GM12878 (cell line): ENCODE results near the gene ALPK1. TPM values are rescaled to one million over a fixed set of nuclear protein-coding genes. Genes with fewer than 3 reads are reported as not detected.

Experiments used
- ATAC-seq: fragments of 200-7000 bp; cut with Tn5 transposase; 3 replicates; pipeline ENCODE4 v1.9.1; 2020; ENCODE audit warnings: mild to moderate bottlenecking, moderate library complexity
- BruUV-seq: library from RNA; stranded (reverse); fragments of 400-500 nt; replicated peaks from 2 replicates; lab custom pipeline; 2021; lab: Mats Ljungman, UMichigan
- CTCF ChIA-PET: fragments of 300-600 bp; sonication (Branson Sonifier 250); formaldehyde crosslinking; extraction: SDS; loops from one replicate; lab custom pipeline; 2021; ENCODE audit warnings: inconsistent platforms; lab: Yijun Ruan, JAX
- POLR2A ChIA-PET: fragments of 350-600 bp; formaldehyde crosslinking; extraction: SDS; loops from one replicate; lab custom pipeline; 2021; ENCODE audit warnings: inconsistent platforms; lab: Charles Lee
- RAD21 ChIA-PET: fragments of 300-600 bp; sonication (Branson Sonifier 250); formaldehyde crosslinking; loops from one replicate; lab custom pipeline; 2023; ENCODE audit warnings: antibody characterized with exemption; ENCODE audit not compliant: unreplicated experiment; lab: Charles Lee
- SMC1A ChIA-PET: fragments of 300-600 bp; sonication (Branson Sonifier 250); formaldehyde crosslinking; loops from one replicate; lab custom pipeline; 2023; ENCODE audit not compliant: unreplicated experiment, uncharacterized antibody; lab: Charles Lee
- DNase-seq: peaks from one replicate; pipeline ENCODE4 v3.0.0-alpha.2; 2011; ENCODE audit warnings: low read depth, low spot score
- FAIRE-seq: peaks from 3 replicates; lab custom pipeline; 2011; peaks lifted over from hg19 to GRCh38; lab: Jason Lieb, UNC
- H2AFZ ChIP-seq: 2 replicates; pipeline ENCODE4 v1.6.0; 2011; ENCODE audit warnings: low read depth, low read length, control low read depth; ENCODE audit not compliant: control insufficient read depth
- H3K27ac ChIP-seq: 2 replicates; pipeline ENCODE4 v1.5.1; 2011; ENCODE audit warnings: control low read depth; ENCODE audit not compliant: control insufficient read depth, insufficient read depth
- H3K27me3 ChIP-seq, 2 experiments: replicated peaks in 1 of 2; 2 replicates each; pipeline versions ENCODE4 v1.6.0 to v1.6.1; 2011; ENCODE audit warnings: low read length in 1 of 2; ENCODE audit not compliant: control insufficient read depth in 2 of 2, insufficient read depth in 2 of 2
- H3K36me3 ChIP-seq, 2 experiments: 2 replicates each; pipeline ENCODE4 v1.5.1; 2011; ENCODE audit warnings: low read length in 1 of 2; ENCODE audit not compliant: control insufficient read depth in 2 of 2, insufficient read depth in 2 of 2
- H3K4me1 ChIP-seq: 2 replicates; pipeline ENCODE4 v1.6.1; 2011; ENCODE audit warnings: mild to moderate bottlenecking, low read length, moderate library complexity, mixed read lengths; ENCODE audit not compliant: control insufficient read depth, insufficient read depth
- H3K4me2 ChIP-seq: 2 replicates; pipeline ENCODE4 v1.6.0; 2011; ENCODE audit warnings: control low read depth; ENCODE audit not compliant: control insufficient read depth, insufficient read depth
- H3K4me3 ChIP-seq: fragments of 200-600 bp; sonication (generic); 2 replicates; pipeline ENCODE4 v1.5.1; 2016
- H3K79me2 ChIP-seq: 2 replicates; pipeline ENCODE4 v1.6.0; 2011; ENCODE audit warnings: low read length; ENCODE audit not compliant: control insufficient read depth, insufficient read depth
- H3K9ac ChIP-seq: 2 replicates; pipeline ENCODE4 v1.8.0; 2011; ENCODE audit warnings: low read length, control low read depth, mixed read lengths; ENCODE audit not compliant: control insufficient read depth, insufficient read depth
- H3K9me3 ChIP-seq: replicated peaks from 3 replicates; pipeline ENCODE4 v1.5.1; 2011; ENCODE audit warnings: mild to moderate bottlenecking, low read length; ENCODE audit not compliant: control insufficient read depth, insufficient read depth
- H4K20me1 ChIP-seq: 2 replicates; pipeline ENCODE4 v1.6.0; 2011; ENCODE audit not compliant: control insufficient read depth, insufficient read depth
- ATF2 ChIP-seq: IDR thresholded peaks from 2 replicates; pipeline ENCODE4 v1.6.1; 2012; ENCODE audit warnings: low read length, inconsistent platforms
- BMI1 ChIP-seq: fragments of 450-650 bp; IDR thresholded peaks from 2 replicates; pipeline ENCODE4 v1.6.1; 2016; ENCODE audit warnings: mild to moderate bottlenecking, moderate library complexity, borderline replicate concordance
- CREB1 ChIP-seq: IDR thresholded peaks from 2 replicates; pipeline ENCODE4 v1.6.1; 2012; ENCODE audit warnings: low read depth, mild to moderate bottlenecking, inconsistent platforms
- EGR1 ChIP-seq, 2 experiments: IDR thresholded peaks; 1 replicate in 1 of 2; 2 replicates in 1 of 2; pipeline ENCODE4 v1.6.1; 2011 to 2012; ENCODE audit warnings: low read depth in 2 of 2, low read length in 2 of 2, borderline replicate concordance in 1 of 2, mild to moderate bottlenecking in 1 of 2, moderate library complexity in 1 of 2
- FOXK2 ChIP-seq: fragments of 450-650 bp; IDR thresholded peaks from 2 replicates; pipeline ENCODE4 v1.6.1; 2017; ENCODE audit warnings: mild to moderate bottlenecking, moderate library complexity
- GATAD2B ChIP-seq: fragments of 450-650 bp; conservative IDR thresholded peaks from 2 replicates; pipeline ENCODE4 v1.6.1; 2017; ENCODE audit warnings: low read depth, mild to moderate bottlenecking, moderate library complexity
- KAT2A ChIP-seq: conservative IDR thresholded peaks from 2 replicates; pipeline ENCODE4 v1.6.1; 2011; ENCODE audit warnings: low read depth, low read length; ENCODE audit not compliant: control insufficient read depth
- MXI1 ChIP-seq: fragments of 150-350 bp; IDR thresholded peaks from 2 replicates; pipeline ENCODE4 v1.6.1; 2011; ENCODE audit warnings: low read depth, mild to moderate bottlenecking, inconsistent platforms, low read length, improper control_type of control experiment
- NR2C2 ChIP-seq: IDR thresholded peaks from 2 replicates; pipeline ENCODE4 v1.6.1; 2011; ENCODE audit warnings: borderline replicate concordance, low read depth; ENCODE audit not compliant: control insufficient read depth, insufficient read length
- NR2F1 ChIP-seq: fragments of 450-650 bp; conservative IDR thresholded peaks from 2 replicates; pipeline ENCODE4 v1.6.1; 2017; ENCODE audit warnings: mild to moderate bottlenecking
- RAD21 ChIP-seq: IDR thresholded peaks from 2 replicates; pipeline ENCODE4 v1.6.1; 2011; ENCODE audit warnings: mild to moderate bottlenecking, low read depth, low read length, moderate library complexity; ENCODE audit not compliant: insufficient read depth
- STAT3 ChIP-seq: IDR thresholded peaks from 2 replicates; pipeline ENCODE4 v1.6.1; 2011; ENCODE audit warnings: low read depth, low read length, improper control_type of control experiment
- TCF12 ChIP-seq: IDR thresholded peaks from 2 replicates; pipeline ENCODE4 v1.6.1; 2011; ENCODE audit warnings: low read depth, mild to moderate bottlenecking, low read length
- ZNF384 ChIP-seq: IDR thresholded peaks from 2 replicates; pipeline ENCODE4 v1.6.1; 2012; ENCODE audit warnings: low read depth, mild to moderate bottlenecking, low read length, improper control_type of control experiment, borderline replicate concordance
- in situ Hi-C: fragments of 300-500 bp; cut with MboI; formaldehyde crosslinking; loops from 9 replicates; pipeline ENCODE4 v1.14.3; 2018; ENCODE audit warnings: mixed read lengths
- intact Hi-C: fragments of 100-400 bp; cut with micrococcal nuclease; formaldehyde crosslinking; loops from one replicate; pipeline ENCODE4 v1.14.2; 2022; ENCODE audit not compliant: unreplicated experiment
- polyA plus RNA-seq, 11 experiments: library from polyadenylated mRNA; depleted of rRNA in 4 of 11; unstranded in 6 of 11; stranded (reverse) in 5 of 11; fragments of >200 nt; fragmentation: Nextera tagmentation in 4 of 11; fragmentation: Illumina TruSeq in 1 of 11; extraction: Ambion mirVana in 4 of 11; extraction: Trizol in 1 of 11; gene quantifications; 1 replicate in 1 of 11; 2 replicates in 10 of 11; pipeline versions ENCODE4 v1.2.1 to v1.2.3, GENCODE V29; 2011 to 2016; ENCODE audit warnings: inconsistent platforms in 2 of 11, missing spikeins in 2 of 11, low read depth in 1 of 11
- total RNA-seq, 4 experiments: library from RNA; depleted of rRNA in 3 of 4; stranded (reverse); fragments of >200 nt in 3 of 4; fragmentation: Illumina TruSeq in 1 of 4; extraction: Trizol in 1 of 4; gene quantifications; 2 replicates each; pipeline versions ENCODE4 v1.2.1 to v1.2.3, GENCODE V29; 2013 to 2021
- TF ChIP-seq, protein P1 (sequence below): fragments of 450-650 bp; IDR thresholded peaks from 2 replicates; pipeline ENCODE4 v1.6.1; 2017; ENCODE audit warnings: borderline replicate concordance
- TF ChIP-seq, protein P2 (sequence below): fragments of 450-650 bp; formaldehyde crosslinking; IDR thresholded peaks from 2 replicates; pipeline ENCODE4 v1.5.0; 2022; ENCODE audit warnings: mild to moderate bottlenecking, missing genetic modification characterization
- TF ChIP-seq, protein P3 (sequence below): fragments of 450-650 bp; IDR thresholded peaks from 2 replicates; pipeline ENCODE4 v1.6.1; 2017; ENCODE audit warnings: mild to moderate bottlenecking, low read depth, inconsistent platforms; ENCODE audit not compliant: poor library complexity, severe bottlenecking

Gene ALPK1
- total and polyA plus RNA-seq, 10 of the 15 experiments (the other 5 are each of a cell fraction or from before 2014, with no cell fraction given), result 8.5 to 32.3 (median 22.6) TPM

GRCh38 chr4:112472318-112472717 lies 175.1 kb downstream of the ALPK1 start:
- DNase-seq (no peak), FAIRE-seq (no peak), ATAC-seq (no peak)
- H3K4me2 ChIP-seq, result no peak overlapping the region
- no peak overlapping the region for H3K27ac ChIP-seq
- no peak overlapping the region for H2AFZ ChIP-seq
- no peaks in the 10 kb centered on the region for H3K79me2 ChIP-seq
- no peaks in the 10 kb centered on the region for H3K36me3 ChIP-seq
- no peaks in the 10 kb centered on the region for H4K20me1 ChIP-seq
- in situ Hi-C loops, result no loop called here
- no peaks in the 10 kb centered on the region for H3K27me3 ChIP-seq
- POLR2A ChIA-PET, result no interaction called here
- CTCF ChIA-PET, result no interaction called here
- no peaks in the 10 kb centered on the region for H3K4me1 ChIP-seq
- SMC1A ChIA-PET, result no interaction called here
- no peak overlapping the region for H3K4me3 ChIP-seq
- RAD21 ChIA-PET, result no interaction called here
- intact Hi-C loops, result no loop called here
- no peaks in the 10 kb centered on the region for H3K9me3 ChIP-seq
- BruUV-seq, result no TSS peak
- no peak overlapping the region for H3K9ac ChIP-seq
- TF ChIP-seq BMI1 (no peak), ATF2 (no peak), MXI1 (no peak), ZNF384 (no peak), CREB1 (no peak), STAT3 (no peak), EGR1 (IDR thresholded peaks at IDR 0.05; ENCODE audit: borderline replicate concordance in 1 of 2, low read depth in 2 of 2, low read length in 2 of 2) (no peak), KAT2A (no peak), RAD21 (no peak), NR2C2 (no peak), NR2F1 (no peak), TCF12 (no peak), FOXK2 (no peak), GATAD2B (no peak)
- TF ChIP-seq, protein P1, sequence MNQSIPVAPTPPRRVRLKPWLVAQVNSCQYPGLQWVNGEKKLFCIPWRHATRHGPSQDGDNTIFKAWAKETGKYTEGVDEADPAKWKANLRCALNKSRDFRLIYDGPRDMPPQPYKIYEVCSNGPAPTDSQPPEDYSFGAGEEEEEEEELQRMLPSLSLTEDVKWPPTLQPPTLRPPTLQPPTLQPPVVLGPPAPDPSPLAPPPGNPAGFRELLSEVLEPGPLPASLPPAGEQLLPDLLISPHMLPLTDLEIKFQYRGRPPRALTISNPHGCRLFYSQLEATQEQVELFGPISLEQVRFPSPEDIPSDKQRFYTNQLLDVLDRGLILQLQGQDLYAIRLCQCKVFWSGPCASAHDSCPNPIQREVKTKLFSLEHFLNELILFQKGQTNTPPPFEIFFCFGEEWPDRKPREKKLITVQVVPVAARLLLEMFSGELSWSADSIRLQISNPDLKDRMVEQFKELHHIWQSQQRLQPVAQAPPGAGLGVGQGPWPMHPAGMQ, result no peak
- TF ChIP-seq, protein P2, sequence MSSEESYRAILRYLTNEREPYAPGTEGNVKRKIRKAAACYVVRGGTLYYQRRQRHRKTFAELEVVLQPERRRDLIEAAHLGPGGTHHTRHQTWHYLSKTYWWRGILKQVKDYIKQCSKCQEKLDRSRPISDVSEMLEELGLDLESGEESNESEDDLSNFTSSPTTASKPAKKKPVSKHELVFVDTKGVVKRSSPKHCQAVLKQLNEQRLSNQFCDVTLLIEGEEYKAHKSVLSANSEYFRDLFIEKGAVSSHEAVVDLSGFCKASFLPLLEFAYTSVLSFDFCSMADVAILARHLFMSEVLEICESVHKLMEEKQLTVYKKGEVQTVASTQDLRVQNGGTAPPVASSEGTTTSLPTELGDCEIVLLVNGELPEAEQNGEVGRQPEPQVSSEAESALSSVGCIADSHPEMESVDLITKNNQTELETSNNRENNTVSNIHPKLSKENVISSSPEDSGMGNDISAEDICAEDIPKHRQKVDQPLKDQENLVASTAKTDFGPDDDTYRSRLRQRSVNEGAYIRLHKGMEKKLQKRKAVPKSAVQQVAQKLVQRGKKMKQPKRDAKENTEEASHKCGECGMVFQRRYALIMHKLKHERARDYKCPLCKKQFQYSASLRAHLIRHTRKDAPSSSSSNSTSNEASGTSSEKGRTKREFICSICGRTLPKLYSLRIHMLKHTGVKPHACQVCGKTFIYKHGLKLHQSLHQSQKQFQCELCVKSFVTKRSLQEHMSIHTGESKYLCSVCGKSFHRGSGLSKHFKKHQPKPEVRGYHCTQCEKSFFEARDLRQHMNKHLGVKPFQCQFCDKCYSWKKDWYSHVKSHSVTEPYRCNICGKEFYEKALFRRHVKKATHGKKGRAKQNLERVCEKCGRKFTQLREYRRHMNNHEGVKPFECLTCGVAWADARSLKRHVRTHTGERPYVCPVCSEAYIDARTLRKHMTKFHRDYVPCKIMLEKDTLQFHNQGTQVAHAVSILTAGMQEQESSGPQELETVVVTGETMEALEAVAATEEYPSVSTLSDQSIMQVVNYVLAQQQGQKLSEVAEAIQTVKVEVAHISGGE (CRISPR knock-in tag), result no peak
- TF ChIP-seq, protein P3, sequence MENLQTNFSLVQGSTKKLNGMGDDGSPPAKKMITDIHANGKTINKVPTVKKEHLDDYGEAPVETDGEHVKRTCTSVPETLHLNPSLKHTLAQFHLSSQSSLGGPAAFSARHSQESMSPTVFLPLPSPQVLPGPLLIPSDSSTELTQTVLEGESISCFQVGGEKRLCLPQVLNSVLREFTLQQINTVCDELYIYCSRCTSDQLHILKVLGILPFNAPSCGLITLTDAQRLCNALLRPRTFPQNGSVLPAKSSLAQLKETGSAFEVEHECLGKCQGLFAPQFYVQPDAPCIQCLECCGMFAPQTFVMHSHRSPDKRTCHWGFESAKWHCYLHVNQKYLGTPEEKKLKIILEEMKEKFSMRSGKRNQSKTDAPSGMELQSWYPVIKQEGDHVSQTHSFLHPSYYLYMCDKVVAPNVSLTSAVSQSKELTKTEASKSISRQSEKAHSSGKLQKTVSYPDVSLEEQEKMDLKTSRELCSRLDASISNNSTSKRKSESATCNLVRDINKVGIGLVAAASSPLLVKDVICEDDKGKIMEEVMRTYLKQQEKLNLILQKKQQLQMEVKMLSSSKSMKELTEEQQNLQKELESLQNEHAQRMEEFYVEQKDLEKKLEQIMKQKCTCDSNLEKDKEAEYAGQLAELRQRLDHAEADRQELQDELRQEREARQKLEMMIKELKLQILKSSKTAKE, result no peak
